Duodenal mucosa (tissue), 2 donors: ENCODE results near the gene BEAN1.

Experiments used
- H3K27ac ChIP-seq: one replicate; pipeline ENCODE4 v1.7.0; 2013; ENCODE audit warnings: low read depth, low read length
- H3K27me3 ChIP-seq, 2 donors: one replicate each; pipeline ENCODE4 v1.7.0; 2013; ENCODE audit warnings: low read length in 2 of 2, control low read depth in 1 of 2; ENCODE audit not compliant: insufficient read depth in 2 of 2, control insufficient read depth in 1 of 2
- H3K36me3 ChIP-seq, 2 donors: one replicate each; pipeline ENCODE4 v1.7.0; 2013; ENCODE audit warnings: low read length in 2 of 2, control low read depth in 1 of 2; ENCODE audit not compliant: insufficient read depth in 2 of 2, control insufficient read depth in 1 of 2
- H3K4me1 ChIP-seq, 2 donors: one replicate each; pipeline ENCODE4 v1.7.0; 2013; ENCODE audit warnings: low read length in 2 of 2, control low read depth in 1 of 2; ENCODE audit not compliant: insufficient read depth in 2 of 2, control insufficient read depth in 1 of 2
- H3K4me3 ChIP-seq, 2 donors: one replicate each; pipeline ENCODE4 v1.7.0; 2013; ENCODE audit warnings: low read length in 2 of 2, low read depth in 1 of 2
- H3K9ac ChIP-seq, 2 donors: one replicate each; pipeline ENCODE4 v1.7.0; 2013; ENCODE audit warnings: low read length in 2 of 2, low read depth in 1 of 2
- H3K9me3 ChIP-seq, 2 donors: one replicate each; pipeline ENCODE4 v1.7.0; 2013; ENCODE audit warnings: low read length in 2 of 2, control low read depth in 1 of 2; ENCODE audit not compliant: control insufficient read depth in 1 of 2

BEAN1 gene

GRCh38 chr16:66484453-66485213 lies 57.5 kb downstream of the BEAN1 start:
- Histone ChIP-seq H3K9me3 (no peaks in the 10 kb centered on the region), H3K4me3 (no peak overlapping the region), H3K27ac (no peak overlapping the region), H3K4me1 (peaks cover 0 to 3% of the 10 kb centered on the region in 2 donors), H3K27me3 (no peaks in the 10 kb centered on the region), H3K9ac (no peak overlapping the region), H3K36me3 (no peaks in the 10 kb centered on the region)

- Histone ChIP-seq H3K4me1 (peaks cover 0 to 3% of the 10 kb centered on the region in 2 donors), H3K27ac (no peak overlapping the region), H3K36me3 (no peaks in the 10 kb centered on the region), H3K9ac (no peak overlapping the region), H3K4me3 (no peak overlapping the region), H3K9me3 (no peaks in the 10 kb centered on the region), H3K27me3 (no peaks in the 10 kb centered on the region)
Measured at GRCh38 chr16:66485376-66485775, 58.3 kb downstream of the BEAN1 start.

GRCh38 chr16:66486199-66486772 lies 59.2 kb downstream of the BEAN1 start:
- Histone ChIP-seq H3K4me1 (peaks cover 0 to 3% of the 10 kb centered on the region in 2 donors), H3K9ac (no peak overlapping the region), H3K4me3 (no peak overlapping the region), H3K36me3 (no peaks in the 10 kb centered on the region), H3K27me3 (no peaks in the 10 kb centered on the region), H3K9me3 (no peaks in the 10 kb centered on the region), H3K27ac (no peak overlapping the region)

- H3K4me3 ChIP-seq: no peak overlapping the region
- H3K9ac ChIP-seq: no peak overlapping the region
- no peaks in the 10 kb centered on the region for H3K27me3 ChIP-seq
- H3K9me3 ChIP-seq: no peaks in the 10 kb centered on the region
- H3K4me1 ChIP-seq: peaks cover 0 to 3% of the 10 kb centered on the region in 2 donors
- H3K27ac ChIP-seq: no peak overlapping the region
- no peaks in the 10 kb centered on the region for H3K36me3 ChIP-seq
Measured at GRCh38 chr16:66486773-66487579, 59.9 kb downstream of the BEAN1 start.

- Histone ChIP-seq H3K9me3 (no peaks in the 10 kb centered on the region), H3K27ac (no peak overlapping the region), H3K36me3 (no peaks in the 10 kb centered on the region)
Measured at GRCh38 chr16:66487580-66488275, 60.6 kb downstream of the BEAN1 start.

GRCh38 chr16:66488505-66488904 lies 61.4 kb downstream of the BEAN1 start:
- Histone ChIP-seq H3K4me1 (peaks cover 0 to 2% of the 10 kb centered on the region in 2 donors), H3K4me3 (no peak overlapping the region), H3K36me3 (no peaks in the 10 kb centered on the region), H3K9me3 (no peaks in the 10 kb centered on the region), H3K27me3 (no peaks in the 10 kb centered on the region), H3K27ac (no peak overlapping the region), H3K9ac (no peak overlapping the region)

More at GRCh38 chr16:66487580-66488275, 60.6 kb downstream of the BEAN1 start:
- Histone ChIP-seq H3K27me3 (no peaks in the 10 kb centered on the region), H3K4me1 (peaks cover 0 to 3% of the 10 kb centered on the region in 2 donors), H3K4me3 (no peak overlapping the region), H3K9ac (no peak overlapping the region)

GRCh38 chr16:66489385-66489784 lies 62.3 kb downstream of the BEAN1 start:
- Histone ChIP-seq H3K36me3 (no peaks in the 10 kb centered on the region), H3K4me3 (no peak overlapping the region), H3K9ac (no peak overlapping the region), H3K4me1 (no peaks in the 10 kb centered on the region), H3K27ac (no peak overlapping the region), H3K27me3 (no peaks in the 10 kb centered on the region), H3K9me3 (no peaks in the 10 kb centered on the region)

GRCh38 chr16:66489818-66490217 lies 62.7 kb downstream of the BEAN1 start:
- Histone ChIP-seq H3K4me3 (no peak overlapping the region), H3K9ac (no peak overlapping the region), H3K27me3 (no peaks in the 10 kb centered on the region), H3K27ac (no peak overlapping the region), H3K36me3 (no peaks in the 10 kb centered on the region), H3K4me1 (no peaks in the 10 kb centered on the region), H3K9me3 (no peaks in the 10 kb centered on the region)

GRCh38 chr16:66490774-66491715 lies 64.0 kb downstream of the BEAN1 start:
- H3K27me3 ChIP-seq: no peaks in the 10 kb centered on the region
- no peaks in the 10 kb centered on the region for H3K36me3 ChIP-seq
- H3K9ac ChIP-seq: no peak overlapping the region
- H3K9me3 ChIP-seq: no peaks in the 10 kb centered on the region
- no peak overlapping the region for H3K4me3 ChIP-seq
- H3K4me1 ChIP-seq: no peaks in the 10 kb centered on the region
- no peak overlapping the region for H3K27ac ChIP-seq
